Endothelial cell of umbilical vein (primary cell): ENCODE measurements around the gene GTPBP3. TPM values are rescaled to one million over a fixed set of nuclear protein-coding genes. Genes with fewer than 3 reads are reported as not detected.

ENCODE experiments used
- BruUV-seq: library from RNA; stranded (reverse); fragments of 400-500 nt; replicated peaks from 2 replicates; lab custom pipeline; 2021; lab: Mats Ljungman, UMichigan
- CTCF ChIA-PET: fragments of 300-600, 350-600 bp; sonication (Branson Sonifier 250); formaldehyde crosslinking; loops from one replicate; lab custom pipeline; 2021; ENCODE audit warnings: antibody characterized with exemption, inconsistent platforms; lab: Charles Lee
- POLR2A ChIA-PET: fragments of 300-600, 350-600 bp; sonication (Branson Sonifier 250); formaldehyde crosslinking; loops from one replicate; lab custom pipeline; 2021; ENCODE audit warnings: antibody characterized with exemption, inconsistent platforms; lab: Charles Lee
- DNase-seq: peaks from one replicate; pipeline ENCODE4 v3.0.0-alpha.2; 2011; ENCODE audit warnings: low read depth, low spot score
- FAIRE-seq: peaks from 2 replicates; lab custom pipeline; 2011; peaks lifted over from hg19 to GRCh38; lab: Jason Lieb, UNC
- H2AFZ ChIP-seq: 2 replicates; pipeline ENCODE4 v1.6.0; 2012; ENCODE audit warnings: low read depth, low read length, control low read depth, inconsistent platforms
- H3K27ac ChIP-seq: 2 replicates; pipeline ENCODE4 v1.5.1; 2011; ENCODE audit warnings: low read depth, mild to moderate bottlenecking, control low read depth, low read length, moderate library complexity; ENCODE audit not compliant: insufficient read depth
- H3K27me3 ChIP-seq, 2 experiments: 2 replicates each; pipeline versions ENCODE4 v1.6.0 to v1.6.1; 2011; ENCODE audit warnings: low read length in 2 of 2, mixed read lengths in 1 of 2; ENCODE audit not compliant: control insufficient read depth in 2 of 2, insufficient read depth in 2 of 2
- H3K36me3 ChIP-seq, 2 experiments: 2 replicates in 1 of 2; 3 replicates in 1 of 2; pipeline ENCODE4 v1.5.1; 2011; ENCODE audit warnings: low read length in 2 of 2, mild to moderate bottlenecking in 1 of 2, moderate library complexity in 1 of 2; ENCODE audit not compliant: control insufficient read depth in 2 of 2, insufficient read depth in 2 of 2; ENCODE audit errors: extremely low read depth in 1 of 2
- H3K4me1 ChIP-seq: 3 replicates; pipeline ENCODE4 v1.5.1; 2011; ENCODE audit warnings: mild to moderate bottlenecking, low read length; ENCODE audit not compliant: control insufficient read depth, insufficient read depth; ENCODE audit errors: extremely low read depth
- H3K4me2 ChIP-seq: 2 replicates; pipeline ENCODE4 v1.6.1; 2011; ENCODE audit warnings: low read length, control low read depth, mixed read lengths; ENCODE audit not compliant: insufficient read depth
- H3K4me3 ChIP-seq, 3 experiments: fragments of 200-600 bp in 1 of 3; sonication (generic), shearing (Covaris generic) in 1 of 3; replicated peaks in 1 of 3; 2 replicates each; pipeline ENCODE4 v1.5.1; 2011 to 2016; ENCODE audit warnings: control low read depth in 3 of 3, low read length in 3 of 3, mild to moderate bottlenecking in 2 of 3, inconsistent platforms in 1 of 3, low read depth in 1 of 3, moderate library complexity in 1 of 3; ENCODE audit not compliant: insufficient read depth in 1 of 3
- H3K79me2 ChIP-seq: 2 replicates; pipeline ENCODE4 v1.6.0; 2012; ENCODE audit warnings: low read length, inconsistent platforms; ENCODE audit not compliant: control insufficient read depth, insufficient read depth
- H3K9ac ChIP-seq: replicated peaks from 2 replicates; pipeline ENCODE3; 2011; ENCODE audit warnings: low read length, control low read depth; ENCODE audit not compliant: insufficient read depth; ENCODE audit errors: extremely low read depth
- H3K9me1 ChIP-seq: replicated peaks from 3 replicates; pipeline ENCODE4 v1.6.0; 2011; ENCODE audit warnings: mild to moderate bottlenecking, low read length; ENCODE audit not compliant: control insufficient read depth, insufficient read depth; ENCODE audit errors: extremely low read depth
- H3K9me3 ChIP-seq: replicated peaks from 2 replicates; pipeline ENCODE4 v1.5.1; 2012; ENCODE audit warnings: low read length, inconsistent platforms; ENCODE audit not compliant: control insufficient read depth, insufficient read depth
- H4K20me1 ChIP-seq: replicated peaks from 2 replicates; pipeline ENCODE3; 2011; ENCODE audit warnings: mild to moderate bottlenecking, low read length; ENCODE audit not compliant: control insufficient read depth, insufficient read depth; ENCODE audit errors: extremely low read depth
- CTCF ChIP-seq, 2 donors: IDR thresholded peaks; 1 replicate in 1 of 2; 2 replicates in 1 of 2; pipeline ENCODE4 v1.5.1; 2011; ENCODE audit warnings: low read length in 2 of 2, mild to moderate bottlenecking in 2 of 2, moderate library complexity in 2 of 2, control low read depth in 1 of 2, inconsistent platforms in 1 of 2, low read depth in 1 of 2; ENCODE audit not compliant: insufficient read depth in 1 of 2; ENCODE audit errors: extremely low read depth in 1 of 2
- EZH2 ChIP-seq: IDR thresholded peaks from 2 replicates; pipeline ENCODE4 v1.6.1; 2012; ENCODE audit warnings: borderline replicate concordance, low read depth, mild to moderate bottlenecking, moderate library complexity, low read length, inconsistent platforms; ENCODE audit not compliant: severe bottlenecking
- FOS ChIP-seq: IDR thresholded peaks from 2 replicates; pipeline ENCODE4 v1.6.1; 2011; ENCODE audit warnings: mild to moderate bottlenecking, low read length, moderate library complexity, borderline replicate concordance; ENCODE audit not compliant: insufficient read depth
- GATA2 ChIP-seq: IDR thresholded peaks from 2 replicates; pipeline ENCODE4 v1.7.0; 2011; ENCODE audit warnings: low read depth, mild to moderate bottlenecking, moderate library complexity, mixed read lengths, low read length; ENCODE audit not compliant: insufficient read length, insufficient read depth
- JUN ChIP-seq: IDR thresholded peaks from 2 replicates; pipeline ENCODE4 v1.6.1; 2011; ENCODE audit warnings: borderline replicate concordance, low read depth; ENCODE audit not compliant: insufficient read length, insufficient read depth
- MAX ChIP-seq: IDR thresholded peaks from 2 replicates; pipeline ENCODE4 v1.6.1; 2011; ENCODE audit not compliant: insufficient read depth, insufficient read length
- MYC ChIP-seq: IDR thresholded peaks from one replicate; pipeline ENCODE4 v1.6.1; 2011; ENCODE audit warnings: mild to moderate bottlenecking, low read depth, low read length
- POLR2A ChIP-seq: IDR thresholded peaks from 2 replicates; pipeline ENCODE4 v1.6.1; 2012; ENCODE audit warnings: low read depth, mild to moderate bottlenecking, control low read depth, low read length
- POLR2AphosphoS5 ChIP-seq: IDR thresholded peaks from 2 replicates; pipeline ENCODE4 v1.6.1; 2012; ENCODE audit warnings: low read depth, mild to moderate bottlenecking, control low read depth, low read length, moderate library complexity; ENCODE audit not compliant: insufficient read depth
- dilution Hi-C: fragments of 300-500 bp; cut with MboI; formaldehyde crosslinking; loops from one replicate; pipeline ENCODE4 v1.15.0; 2019; ENCODE audit warnings: low sequenced_read_pairs; ENCODE audit not compliant: extremely low pct_ligation_motif_present
- intact Hi-C: fragments of 100-400 bp; cut with micrococcal nuclease; formaldehyde crosslinking; loops from one replicate; pipeline ENCODE4 v1.10.0; 2022
- polyA plus RNA-seq, 4 experiments: library from polyadenylated mRNA; depleted of rRNA in 3 of 4; stranded (reverse) in 3 of 4; unstranded in 1 of 4; fragments of >200 nt; gene quantifications; 2 replicates each; pipeline versions ENCODE4 v1.2.1 to v1.2.3, GENCODE V29; 2011 to 2012; ENCODE audit warnings: missing spikeins in 1 of 4
- total RNA-seq: library from RNA; stranded (reverse); gene quantifications from 2 replicates; pipeline ENCODE4 v1.2.3, GENCODE V29; 2021

Gene GTPBP3
- total and polyA plus RNA-seq, 2 donors (not counting 3 experiments of a cell fraction or from before 2014, with no cell fraction given): 12.7 to 34.7 TPM

DNA sequence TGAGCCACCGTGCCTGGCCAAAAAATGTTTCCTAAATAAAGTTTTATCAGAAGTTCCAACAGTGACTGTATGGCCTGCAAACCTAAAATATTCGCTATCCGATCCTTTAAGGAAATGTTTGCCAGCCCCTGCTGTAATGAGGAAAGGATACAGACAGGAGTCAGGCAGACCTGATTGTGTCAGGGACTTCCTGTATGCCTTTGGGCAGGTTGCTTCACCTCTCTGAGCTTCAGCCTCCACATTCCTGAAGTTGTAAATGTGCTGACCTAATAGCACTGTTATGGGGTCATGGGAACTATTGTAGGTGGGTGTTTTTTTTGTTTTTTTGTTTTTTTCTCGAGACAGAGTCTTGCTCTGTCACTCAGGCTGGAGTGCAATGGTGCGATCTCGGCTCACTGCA, 40.4 kb upstream of the GTPBP3 start:
- ChIA-PET CTCF (interaction anchor here (0.6 to 1.6 kb wide), 2 partner anchors 8 to 23 kb away, joined by 3 to 10 read pairs; partner anchors contain the start of gene MRPL34), POLR2A (no interaction called here)
- H3K4me2 ChIP-seq: no peak overlapping the region
- peaks cover 0 to 3% of the 10 kb centered on the region in 2 experiments for H3K36me3 ChIP-seq
- H4K20me1 ChIP-seq: no peaks in the 10 kb centered on the region
- DNase-seq (no peak), FAIRE-seq (no peak)
- no peaks in the 10 kb centered on the region for H3K9me3 ChIP-seq
- peaks cover 9% of the 10 kb centered on the region for H3K4me1 ChIP-seq
- H3K27ac ChIP-seq: no peak overlapping the region
- no peaks in the 10 kb centered on the region for H3K9me1 ChIP-seq
- no peaks in the 10 kb centered on the region for H3K79me2 ChIP-seq
- intact Hi-C loops (no loop called here), dilution Hi-C loops (no loop called here)
- TF ChIP-seq CTCF (IDR thresholded peaks at IDR 0.05; ENCODE audit: extremely low read depth in 1 of 2, insufficient read depth in 1 of 2, low read depth in 1 of 2, low read length in 2 of 2) (no peak), MAX (no peak), POLR2AphosphoS5 (no peak), MYC (no peak), POLR2A (no peak), EZH2 (no peak), FOS (no peak), JUN (no peak), GATA2 (no peak)
- BruUV-seq: no TSS peak
- H2AFZ ChIP-seq: no peak overlapping the region
- H3K4me3 ChIP-seq: no peak overlapping the region
- H3K27me3 ChIP-seq: no peaks in the 10 kb centered on the region
- H3K9ac ChIP-seq: no peak overlapping the region
